PC-9 (cell line): Measurements from ENCODE around the gene ZNRF4.

Experiments
- EZH2 ChIP-seq: fragments of 200-600 bp; sonication (generic); IDR thresholded peaks from 2 replicates; pipeline ENCODE4 v1.8.0; 2017; ENCODE audit warnings: antibody characterized with exemption, low read depth
- TF ChIP-seq, protein P1 (sequence below): fragments of 200-600 bp; sonication (generic); conservative IDR thresholded peaks from 2 replicates; pipeline ENCODE4 v1.6.1; 2017; ENCODE audit warnings: mixed run types, antibody characterized with exemption, mild to moderate bottlenecking, moderate library complexity

DNA sequence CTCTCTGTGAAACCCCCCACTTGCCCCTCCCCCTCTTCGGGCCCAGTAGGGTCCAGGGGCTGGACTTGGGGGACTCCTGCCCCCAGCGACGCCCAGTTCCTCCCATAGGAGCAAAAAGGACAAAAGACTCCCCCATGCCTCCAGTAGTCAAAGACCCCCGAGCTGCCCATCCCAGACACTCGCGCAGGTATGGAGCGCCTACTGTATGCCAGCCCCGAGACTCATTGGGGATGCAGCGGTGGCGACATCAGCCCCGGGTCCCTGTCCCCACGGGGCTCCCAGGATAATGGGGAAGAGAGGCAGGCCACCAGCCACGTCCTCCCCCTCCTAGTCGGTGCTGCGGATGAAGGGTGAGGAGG is 18.3 kb upstream of the ZNRF4 start:
- TF ChIP-seq, protein P1, sequence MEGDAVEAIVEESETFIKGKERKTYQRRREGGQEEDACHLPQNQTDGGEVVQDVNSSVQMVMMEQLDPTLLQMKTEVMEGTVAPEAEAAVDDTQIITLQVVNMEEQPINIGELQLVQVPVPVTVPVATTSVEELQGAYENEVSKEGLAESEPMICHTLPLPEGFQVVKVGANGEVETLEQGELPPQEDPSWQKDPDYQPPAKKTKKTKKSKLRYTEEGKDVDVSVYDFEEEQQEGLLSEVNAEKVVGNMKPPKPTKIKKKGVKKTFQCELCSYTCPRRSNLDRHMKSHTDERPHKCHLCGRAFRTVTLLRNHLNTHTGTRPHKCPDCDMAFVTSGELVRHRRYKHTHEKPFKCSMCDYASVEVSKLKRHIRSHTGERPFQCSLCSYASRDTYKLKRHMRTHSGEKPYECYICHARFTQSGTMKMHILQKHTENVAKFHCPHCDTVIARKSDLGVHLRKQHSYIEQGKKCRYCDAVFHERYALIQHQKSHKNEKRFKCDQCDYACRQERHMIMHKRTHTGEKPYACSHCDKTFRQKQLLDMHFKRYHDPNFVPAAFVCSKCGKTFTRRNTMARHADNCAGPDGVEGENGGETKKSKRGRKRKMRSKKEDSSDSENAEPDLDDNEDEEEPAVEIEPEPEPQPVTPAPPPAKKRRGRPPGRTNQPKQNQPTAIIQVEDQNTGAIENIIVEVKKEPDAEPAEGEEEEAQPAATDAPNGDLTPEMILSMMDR = no peak
- TF ChIP-seq EZH2 = no peak
